Activated CD8-positive, alpha-beta T cell treated with anti-CD3 and anti-CD28 coated beads, Interleukin-2, amount 10 ng/mL, durations not matched to agents 7 days and 5 days (primary cell): ENCODE measurements around the gene TIAL1. TPM values are rescaled to one million over a fixed set of nuclear protein-coding genes. Genes with fewer than 3 reads are reported as not detected.
"Not testable (repeated sequence)": the region's sequence is repeated elsewhere in the genome, so short reads cannot be mapped to it uniquely, and the experiment has no call there.

Experiments
- ATAC-seq: fragments of 150-1000 bp; cut with Tn5 transposase; one replicate; pipeline ENCODE4 v1.10.0; 2021; ENCODE audit warnings: moderate library complexity
- CTCF ChIA-PET: fragments of 350-600 bp; sonication (Branson Sonifier 250); formaldehyde crosslinking; loops from one replicate; lab custom pipeline; 2021; ENCODE audit warnings: antibody characterized with exemption; lab: Charles Lee
- POLR2A ChIA-PET: fragments of 350-600 bp; sonication (Branson Sonifier 250); formaldehyde crosslinking; loops from one replicate; lab custom pipeline; 2021; ENCODE audit warnings: antibody characterized with exemption; lab: Charles Lee
- DNase-seq: peaks from one replicate; pipeline ENCODE4 v3.0.0-alpha.2; 2020
- H3K27ac Mint-ChIP-seq: one replicate; pipeline ENCODE4 v1.8.0; 2021; ENCODE audit warnings: mild to moderate bottlenecking, mixed read lengths
- H3K27me3 Mint-ChIP-seq: one replicate; pipeline ENCODE4 v1.8.0; 2021; ENCODE audit warnings: low read depth, mixed read lengths
- H3K36me3 Mint-ChIP-seq: one replicate; pipeline ENCODE4 v1.8.0; 2021; ENCODE audit warnings: low read depth, mixed read lengths
- H3K4me1 Mint-ChIP-seq: one replicate; pipeline ENCODE4 v1.8.0; 2021; ENCODE audit warnings: low read depth, mixed read lengths
- H3K4me3 Mint-ChIP-seq: one replicate; pipeline ENCODE4 v1.8.0; 2021; ENCODE audit warnings: mild to moderate bottlenecking, mixed read lengths
- H3K9me3 Mint-ChIP-seq: one replicate; pipeline ENCODE4 v1.8.0; 2022; ENCODE audit warnings: mixed read lengths; ENCODE audit not compliant: insufficient read depth
- total RNA-seq, 2 experiments: library from RNA; stranded (reverse); gene quantifications; one replicate each; pipeline ENCODE4 v1.2.3, GENCODE V29; 2021

Gene TIAL1
- total RNA-seq, 2 experiments from 2014 or later, result 173 to 177 TPM

- no peaks in the 10 kb centered on the region for H3K27me3 Mint-ChIP-seq
- peaks cover 63% of the 10 kb centered on the region for H3K4me1 Mint-ChIP-seq
- peak overlapping the region; percentile 94 for H3K27ac Mint-ChIP-seq
- no peak for DNase-seq
- no peak for ATAC-seq
- ChIA-PET POLR2A (interaction anchor here (0.7 to 2.5 kb wide), 8 partner anchors 8 to 332 kb away, joined by 3 to 21 read pairs (median 5); partner anchors contain the start of gene TIAL1), CTCF (interaction anchor here (0.7 to 4.6 kb wide), 16 partner anchors 8 to 339 kb away, joined by 3 to 43 read pairs (median 4); partner anchors contain the start of gene GRK5)
- peaks cover 56% of the 10 kb centered on the region for H3K36me3 Mint-ChIP-seq
- peak overlapping the region; percentile 89 for H3K4me3 Mint-ChIP-seq
- no peaks in the 10 kb centered on the region for H3K9me3 Mint-ChIP-seq
Observed at GRCh38 chr10:119537953-119538630, 58.7 kb downstream of the TIAL1 start.

GRCh38 chr10:119536508-119537025, 60.2 kb downstream of the TIAL1 start:
- Mint-ChIP-seq H3K9me3 (no peaks in the 10 kb centered on the region), H3K4me1 (peaks cover 74% of the 10 kb centered on the region), H3K27me3 (no peaks in the 10 kb centered on the region), H3K27ac (peak overlapping the region; percentile 94), H3K36me3 (peaks cover 64% of the 10 kb centered on the region), H3K4me3 (peak overlapping the region; percentile 89)
- ChIA-PET CTCF (interaction anchor here (1.8 to 4.6 kb wide), 2 partner anchors 19 to 330 kb away, joined by 11 to 43 read pairs; partner anchors contain the start of gene GRK5), POLR2A (interaction anchor here (1.2 to 2.5 kb wide), 2 partner anchors 19 to 21 kb away, joined by 3 to 21 read pairs; no protein-coding TSS in a partner anchor)
- no peak for ATAC-seq
- no peak for DNase-seq

- no peak for ATAC-seq
Observed at GRCh38 chr10:119535837-119536507, 60.8 kb downstream of the TIAL1 start.

DNA sequence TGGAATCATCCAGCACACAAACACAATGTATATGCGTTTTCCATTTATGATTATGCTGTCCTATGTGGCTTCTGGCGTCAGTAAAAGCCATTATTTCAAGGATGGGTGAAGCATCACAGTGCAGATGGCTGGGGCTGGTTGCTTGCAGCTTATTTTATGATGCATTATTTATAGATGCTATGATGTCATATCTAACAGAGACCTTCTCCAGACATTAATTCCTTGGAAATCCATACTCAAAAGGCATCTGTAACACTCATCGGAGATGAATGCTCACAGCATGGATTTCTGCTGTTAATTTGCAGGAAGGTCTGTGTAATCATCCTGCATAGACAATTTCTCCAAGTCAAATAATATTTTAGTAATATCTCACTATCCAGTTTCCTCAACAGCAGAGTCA, 61.5 kb downstream of the TIAL1 start:
- H3K4me1 Mint-ChIP-seq, result peaks cover 79% of the 10 kb centered on the region
- no peaks in the 10 kb centered on the region for H3K27me3 Mint-ChIP-seq
- CTCF ChIA-PET, result interaction anchor here (0.9 to 2.9 kb wide), 3 partner anchors 8 to 336 kb away, joined by 3 to 9 read pairs (median 3); partner anchors contain the start of gene RGS10

More at GRCh38 chr10:119535837-119536507, 60.8 kb downstream of the TIAL1 start:
- ChIA-PET CTCF (no interaction called here), POLR2A (no interaction called here)
- H3K4me3 Mint-ChIP-seq, result peak overlapping the region; percentile 89
- H3K9me3 Mint-ChIP-seq, result no peaks in the 10 kb centered on the region
- H3K36me3 Mint-ChIP-seq, result peaks cover 65% of the 10 kb centered on the region
- no peak for DNase-seq
- H3K27ac Mint-ChIP-seq, result peak overlapping the region; percentile 94
- H3K4me1 Mint-ChIP-seq, result peaks cover 79% of the 10 kb centered on the region
- H3K27me3 Mint-ChIP-seq, result no peaks in the 10 kb centered on the region

DNA sequence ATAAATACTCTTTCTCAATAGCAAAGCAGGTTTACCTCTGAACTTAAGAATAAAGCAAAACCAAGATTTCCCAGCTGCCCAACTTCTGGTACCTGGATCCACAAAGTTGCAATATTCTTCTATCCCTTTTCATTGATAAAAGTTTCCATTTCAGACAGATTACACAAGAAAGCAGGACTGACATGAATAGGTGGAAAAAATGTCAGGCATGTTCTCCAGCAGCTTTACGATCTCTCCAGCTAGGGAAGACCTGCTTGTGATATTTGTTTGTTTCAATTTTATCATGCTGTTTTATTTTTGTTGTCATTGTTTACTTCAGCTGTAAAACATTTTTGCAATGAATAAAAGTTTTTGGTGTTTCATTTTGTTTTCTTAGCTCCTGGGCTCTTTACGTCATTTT, 63.3 kb downstream of the TIAL1 start:
- no peak for ATAC-seq
- H3K9me3 Mint-ChIP-seq, result no peaks in the 10 kb centered on the region
- POLR2A ChIA-PET, result interaction anchor here (1.7 kb wide), 1 partner anchor 9 kb away, joined by 5 read pairs; no protein-coding TSS in a partner anchor
- H3K4me3 Mint-ChIP-seq, result no peak overlapping the region
- peaks cover 61% of the 10 kb centered on the region for H3K36me3 Mint-ChIP-seq
- H3K27ac Mint-ChIP-seq, result no peak overlapping the region
- no peaks in the 10 kb centered on the region for H3K27me3 Mint-ChIP-seq
- no peak for DNase-seq
- CTCF ChIA-PET, result interaction anchor here (1.1 to 2.9 kb wide), 2 partner anchors 10 to 11 kb away, joined by 4 to 9 read pairs; partner anchors contain the start of gene RGS10
- H3K4me1 Mint-ChIP-seq, result peaks cover 71% of the 10 kb centered on the region

More for the DNA sequence above, 61.5 kb downstream of the TIAL1 start:
- H3K9me3 Mint-ChIP-seq, result no peaks in the 10 kb centered on the region
- peak overlapping the region; percentile 94 for H3K27ac Mint-ChIP-seq
- POLR2A ChIA-PET, result interaction anchor here (1.4 to 1.7 kb wide), 2 partner anchors 10 to 18 kb away, joined by 4 to 5 read pairs; no protein-coding TSS in a partner anchor
- DNase-seq (no peak), ATAC-seq (no peak)
- peaks cover 63% of the 10 kb centered on the region for H3K36me3 Mint-ChIP-seq
- peak overlapping the region; percentile 89 for H3K4me3 Mint-ChIP-seq

GRCh38 chr10:119532791-119533190, 64.0 kb downstream of the TIAL1 start:
- peak overlapping the region; percentile 15 for H3K27ac Mint-ChIP-seq
- peaks cover 68% of the 10 kb centered on the region for H3K4me1 Mint-ChIP-seq
- CTCF ChIA-PET, result interaction anchor here (2.9 kb wide), 1 partner anchor 10 kb away, joined by 9 read pairs; the partner anchor contains the start of gene RGS10
- POLR2A ChIA-PET, H3K9me3 Mint-ChIP-seq, H3K27me3 Mint-ChIP-seq, H3K4me3 Mint-ChIP-seq, ATAC-seq, DNase-seq: not testable (repeated sequence)
- H3K36me3 Mint-ChIP-seq, result peaks cover 60% of the 10 kb centered on the region

DNA sequence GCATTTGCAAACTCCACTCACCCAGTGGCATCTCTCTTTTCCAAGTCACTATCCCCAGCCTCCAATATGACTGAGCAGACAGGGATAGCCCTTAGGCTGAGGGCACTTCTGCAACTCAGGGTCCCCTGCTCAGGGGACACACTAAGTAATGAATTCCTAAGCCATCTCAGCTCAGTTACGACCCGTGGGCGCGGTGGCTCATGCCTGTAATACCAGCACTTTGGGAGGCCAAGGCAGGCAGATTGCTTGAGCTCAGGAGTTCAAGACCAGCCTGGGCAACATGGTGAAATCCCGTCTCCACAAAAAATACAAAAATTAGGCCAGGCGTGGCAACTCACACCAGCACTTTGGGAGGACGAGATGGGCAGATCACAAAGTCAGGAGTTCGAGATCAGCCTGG, 64.5 kb downstream of the TIAL1 start:
- Mint-ChIP-seq H3K4me1 (peaks cover 68% of the 10 kb centered on the region), H3K36me3 (peaks cover 59% of the 10 kb centered on the region)
- H3K9me3 Mint-ChIP-seq, H3K4me3 Mint-ChIP-seq, POLR2A ChIA-PET, DNase-seq, ATAC-seq, H3K27ac Mint-ChIP-seq, H3K27me3 Mint-ChIP-seq: not testable (repeated sequence)
- CTCF ChIA-PET, result interaction anchor here (3.7 kb wide), 1 partner anchor 14 kb away, joined by 21 read pairs; no protein-coding TSS in a partner anchor

DNA sequence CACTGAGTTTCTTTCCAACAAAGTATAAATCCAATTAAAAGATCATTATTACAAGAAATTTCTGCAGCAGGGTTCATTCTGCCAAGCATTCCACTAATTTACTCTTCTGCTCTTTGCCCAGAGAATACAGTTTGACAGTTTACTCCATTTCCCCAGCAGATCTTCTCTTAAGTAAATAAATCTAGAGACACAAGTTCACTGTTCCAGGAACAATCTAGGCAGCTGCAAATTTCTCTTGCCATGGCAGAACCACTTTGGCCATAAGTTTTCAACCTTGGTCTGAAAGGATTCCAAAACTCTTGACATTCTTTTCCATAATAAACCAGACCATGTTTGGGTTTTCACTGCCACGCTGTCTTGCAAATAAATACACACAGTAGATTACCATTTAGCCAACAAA, 65.7 kb downstream of the TIAL1 start:
- Mint-ChIP-seq H3K36me3 (peaks cover 59% of the 10 kb centered on the region), H3K4me3 (no peak overlapping the region), H3K9me3 (no peaks in the 10 kb centered on the region), H3K27me3 (no peaks in the 10 kb centered on the region), H3K27ac (no peak overlapping the region), H3K4me1 (peaks cover 65% of the 10 kb centered on the region)
- ChIA-PET CTCF (interaction anchor here (1.4 to 3.7 kb wide), 3 partner anchors 13 to 331 kb away, joined by 3 to 21 read pairs (median 9); no protein-coding TSS in a partner anchor), POLR2A (interaction anchor here (0.7 to 3.1 kb wide), 2 partner anchors 9 to 14 kb away, joined by 3 to 12 read pairs; no protein-coding TSS in a partner anchor)
- DNase-seq, result no peak
- no peak for ATAC-seq

- CTCF ChIA-PET, result interaction anchor here (0.9 to 3.7 kb wide), 4 partner anchors 11 to 39 kb away, joined by 3 to 21 read pairs (median 10); partner anchors contain the start of gene RGS10
- not testable (repeated sequence) for H3K27ac Mint-ChIP-seq, DNase-seq, H3K4me3 Mint-ChIP-seq, H3K27me3 Mint-ChIP-seq, ATAC-seq, H3K9me3 Mint-ChIP-seq
- Mint-ChIP-seq H3K4me1 (peaks cover 66% of the 10 kb centered on the region), H3K36me3 (peaks cover 64% of the 10 kb centered on the region)
- POLR2A ChIA-PET, result interaction anchor here (1.6 to 3.1 kb wide), 2 partner anchors 9 to 11 kb away, joined by 7 to 12 read pairs; no protein-coding TSS in a partner anchor
Observed at GRCh38 chr10:119528663-119529237, 68.0 kb downstream of the TIAL1 start.

DNA sequence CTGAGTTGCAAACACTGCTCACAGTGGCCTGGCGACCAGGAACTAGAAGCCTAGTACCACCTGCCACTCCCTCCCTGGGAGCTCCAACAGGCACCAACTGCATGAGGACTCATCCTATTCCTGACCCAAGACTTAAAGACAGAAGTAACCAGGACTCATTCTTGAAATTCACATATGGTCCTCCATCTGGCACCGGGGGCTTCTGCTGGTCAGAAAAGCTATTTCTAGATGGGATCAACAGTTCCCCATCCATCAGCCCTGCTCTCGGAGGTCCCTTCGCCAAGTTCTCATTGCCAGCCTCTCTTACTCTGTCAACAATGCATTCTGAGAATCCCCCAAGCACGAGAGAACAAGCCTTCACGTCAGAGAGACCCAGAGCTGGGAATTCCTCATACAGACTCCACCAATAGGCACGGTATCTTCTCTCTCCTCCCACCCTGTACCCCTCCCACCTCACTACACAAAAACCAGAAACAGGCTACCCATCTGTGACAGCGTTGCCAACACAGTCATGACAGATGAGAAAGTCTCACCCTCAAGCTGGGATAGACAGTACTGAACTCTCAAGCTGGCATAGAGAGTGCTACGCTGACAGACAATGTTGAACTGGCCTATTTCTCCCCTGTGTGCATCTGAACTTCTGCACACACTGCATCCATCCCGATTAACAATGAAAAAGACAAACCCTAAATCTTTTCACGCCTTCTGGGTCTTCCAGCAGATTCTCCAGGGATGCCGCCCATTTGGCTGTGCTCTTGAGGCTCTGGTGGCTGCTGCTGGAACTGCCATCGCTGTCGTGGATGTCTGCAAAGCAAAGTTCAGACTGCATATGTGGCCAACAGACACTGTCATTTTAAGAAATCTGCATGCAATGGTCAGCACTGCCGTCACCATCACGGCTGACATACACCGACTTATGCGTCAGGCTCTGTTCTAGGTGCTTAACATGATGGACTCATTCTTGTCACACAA, 69.9 kb downstream of the TIAL1 start:
- ChIA-PET CTCF (interaction anchor here (1.1 to 4.2 kb wide), 5 partner anchors 9 to 48 kb away, joined by 3 to 28 read pairs (median 5); partner anchors contain the start of gene RGS10), POLR2A (interaction anchor here (0.5 to 1.2 kb wide), 2 partner anchors 10 to 260 kb away, joined by 3 to 6 read pairs; no protein-coding TSS in a partner anchor)
- H3K36me3 Mint-ChIP-seq, result peaks cover 68% of the 10 kb centered on the region
- no peaks in the 10 kb centered on the region for H3K9me3 Mint-ChIP-seq
- no peak for ATAC-seq
- no peak for DNase-seq
- H3K27ac Mint-ChIP-seq, result peak overlapping the region; percentile 50
- H3K4me3 Mint-ChIP-seq, result no peak overlapping the region
- H3K27me3 Mint-ChIP-seq, result no peaks in the 10 kb centered on the region
- peaks cover 57% of the 10 kb centered on the region for H3K4me1 Mint-ChIP-seq
